ENCODE data around the gene NDST3.

DNA sequence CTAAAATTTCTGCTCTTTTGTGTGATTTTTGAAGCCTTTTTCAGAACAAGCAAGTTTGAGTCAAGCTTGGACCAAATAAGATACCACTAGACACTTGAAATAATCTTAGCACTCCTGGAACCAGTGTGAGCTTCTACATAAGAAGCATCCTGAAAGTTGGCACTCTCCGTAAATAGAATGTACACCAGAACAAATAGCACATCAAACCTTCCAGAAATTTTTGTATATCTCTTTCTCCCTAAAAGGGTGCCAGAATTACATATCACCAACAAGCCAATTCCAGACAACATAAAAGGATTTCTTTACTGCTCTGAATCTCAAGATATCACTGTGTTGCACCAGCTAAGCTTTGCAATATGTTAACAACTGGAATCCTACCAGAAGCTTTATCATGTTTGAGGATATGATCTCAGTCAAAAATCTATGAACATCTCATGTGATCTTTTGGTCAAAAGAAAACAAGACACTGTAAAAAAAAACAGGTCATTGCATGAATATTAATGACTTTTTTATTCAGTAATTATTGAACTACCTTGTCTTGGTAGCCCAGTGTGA lies 201.4 kb downstream of the NDST3 start:
- TF ChIP-seq POLR2A (IDR thresholded peaks at IDR 0.05) (no peak), POLR2AphosphoS5 (IDR thresholded peaks at IDR 0.05) (no peak)
- TF ChIP-seq, protein P1, sequence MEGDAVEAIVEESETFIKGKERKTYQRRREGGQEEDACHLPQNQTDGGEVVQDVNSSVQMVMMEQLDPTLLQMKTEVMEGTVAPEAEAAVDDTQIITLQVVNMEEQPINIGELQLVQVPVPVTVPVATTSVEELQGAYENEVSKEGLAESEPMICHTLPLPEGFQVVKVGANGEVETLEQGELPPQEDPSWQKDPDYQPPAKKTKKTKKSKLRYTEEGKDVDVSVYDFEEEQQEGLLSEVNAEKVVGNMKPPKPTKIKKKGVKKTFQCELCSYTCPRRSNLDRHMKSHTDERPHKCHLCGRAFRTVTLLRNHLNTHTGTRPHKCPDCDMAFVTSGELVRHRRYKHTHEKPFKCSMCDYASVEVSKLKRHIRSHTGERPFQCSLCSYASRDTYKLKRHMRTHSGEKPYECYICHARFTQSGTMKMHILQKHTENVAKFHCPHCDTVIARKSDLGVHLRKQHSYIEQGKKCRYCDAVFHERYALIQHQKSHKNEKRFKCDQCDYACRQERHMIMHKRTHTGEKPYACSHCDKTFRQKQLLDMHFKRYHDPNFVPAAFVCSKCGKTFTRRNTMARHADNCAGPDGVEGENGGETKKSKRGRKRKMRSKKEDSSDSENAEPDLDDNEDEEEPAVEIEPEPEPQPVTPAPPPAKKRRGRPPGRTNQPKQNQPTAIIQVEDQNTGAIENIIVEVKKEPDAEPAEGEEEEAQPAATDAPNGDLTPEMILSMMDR (IDR thresholded peaks at IDR 0.05), result no peak

All from breast epithelium (tissue), 3 donors.